Fibroblast of skin of left quadriceps (primary cell): ENCODE results near the gene P2RY2.
"Not testable (repeated sequence)": the region's sequence is repeated elsewhere in the genome, so short reads cannot be mapped to it uniquely, and the experiment has no call there.

Experiments used
- DNase-seq, 2 experiments: peaks; one replicate each; pipeline ENCODE4 v3.0.0-alpha.2; 2013; ENCODE audit warnings: low read depth in 2 of 2

The P2RY2 gene

GRCh38 chr11:73188301-73188700 lies 29.8 kb upstream of the P2RY2 start:
- no peak for DNase-seq

GRCh38 chr11:73189315-73189714 lies 28.8 kb upstream of the P2RY2 start:
- no peak for DNase-seq

GRCh38 chr11:73189723-73190556 lies 28.1 kb upstream of the P2RY2 start:
- no peak for DNase-seq

- DNase-seq: no peak
Measured at GRCh38 chr11:73190557-73190885, 27.6 kb upstream of the P2RY2 start.

GRCh38 chr11:73191151-73191550 lies 26.9 kb upstream of the P2RY2 start:
- no peak for DNase-seq

GRCh38 chr11:73192272-73192671 lies 25.8 kb upstream of the P2RY2 start:
- no peak for DNase-seq

GRCh38 chr11:73193251-73194033 lies 24.6 kb upstream of the P2RY2 start:
- DNase-seq: no peak

GRCh38 chr11:73194034-73194507 lies 24.0 kb upstream of the P2RY2 start:
- DNase-seq: no peak

GRCh38 chr11:73194593-73194992 lies 23.5 kb upstream of the P2RY2 start:
- DNase-seq: no peak

- no peak for DNase-seq
Measured at GRCh38 chr11:73195191-73196007, 22.7 kb upstream of the P2RY2 start.

GRCh38 chr11:73196576-73196975 lies 21.5 kb upstream of the P2RY2 start:
- no peak for DNase-seq

- DNase-seq: no peak
Measured at GRCh38 chr11:73197348-73197747, 20.7 kb upstream of the P2RY2 start.

GRCh38 chr11:73197787-73198186 lies 20.3 kb upstream of the P2RY2 start:
- DNase-seq: not testable (repeated sequence)

- DNase-seq: no peak
Measured at GRCh38 chr11:73198677-73199076, 19.4 kb upstream of the P2RY2 start.

GRCh38 chr11:73199446-73199845 lies 18.6 kb upstream of the P2RY2 start:
- no peak for DNase-seq

- DNase-seq: no peak
Measured at GRCh38 chr11:73200256-73200655, 17.8 kb upstream of the P2RY2 start.

- DNase-seq: no peak
Measured at GRCh38 chr11:73201249-73201648, 16.8 kb upstream of the P2RY2 start.

GRCh38 chr11:73201888-73202780 lies 15.9 kb upstream of the P2RY2 start:
- DNase-seq: no peak

- DNase-seq: no peak
Measured at GRCh38 chr11:73203322-73203721, 14.8 kb upstream of the P2RY2 start.

GRCh38 chr11:73203790-73204189 lies 14.3 kb upstream of the P2RY2 start:
- no peak for DNase-seq

GRCh38 chr11:73204711-73205121 lies 13.4 kb upstream of the P2RY2 start:
- DNase-seq: no peak
